Fibroblast of skin of scalp (primary cell): ENCODE data around the gene NAGA. TPM values are rescaled to one million over a fixed set of nuclear protein-coding genes. Genes with fewer than 3 reads are reported as not detected.
"Not testable (repeated sequence)": the region's sequence is repeated elsewhere in the genome, so short reads cannot be mapped to it uniquely, and the experiment has no call there.

Experiments used
- DNase-seq: peaks from one replicate; pipeline ENCODE4 v3.0.0-alpha.2; 2013
- polyA plus RNA-seq, 2 experiments: library from polyadenylated mRNA; unstranded; fragments of 120-200 nt; gene quantifications; one replicate each; pipeline ENCODE4 v1.2.1, GENCODE V29; 2013; ENCODE audit not compliant: insufficient read length in 2 of 2

The NAGA gene
- 25.9 TPM for polyA plus RNA-seq (2013, experiment 1 of 2; ENCODE audit: insufficient read length)
- 26.7 TPM for polyA plus RNA-seq (2013, experiment 2 of 2; ENCODE audit: insufficient read length)

DNA sequence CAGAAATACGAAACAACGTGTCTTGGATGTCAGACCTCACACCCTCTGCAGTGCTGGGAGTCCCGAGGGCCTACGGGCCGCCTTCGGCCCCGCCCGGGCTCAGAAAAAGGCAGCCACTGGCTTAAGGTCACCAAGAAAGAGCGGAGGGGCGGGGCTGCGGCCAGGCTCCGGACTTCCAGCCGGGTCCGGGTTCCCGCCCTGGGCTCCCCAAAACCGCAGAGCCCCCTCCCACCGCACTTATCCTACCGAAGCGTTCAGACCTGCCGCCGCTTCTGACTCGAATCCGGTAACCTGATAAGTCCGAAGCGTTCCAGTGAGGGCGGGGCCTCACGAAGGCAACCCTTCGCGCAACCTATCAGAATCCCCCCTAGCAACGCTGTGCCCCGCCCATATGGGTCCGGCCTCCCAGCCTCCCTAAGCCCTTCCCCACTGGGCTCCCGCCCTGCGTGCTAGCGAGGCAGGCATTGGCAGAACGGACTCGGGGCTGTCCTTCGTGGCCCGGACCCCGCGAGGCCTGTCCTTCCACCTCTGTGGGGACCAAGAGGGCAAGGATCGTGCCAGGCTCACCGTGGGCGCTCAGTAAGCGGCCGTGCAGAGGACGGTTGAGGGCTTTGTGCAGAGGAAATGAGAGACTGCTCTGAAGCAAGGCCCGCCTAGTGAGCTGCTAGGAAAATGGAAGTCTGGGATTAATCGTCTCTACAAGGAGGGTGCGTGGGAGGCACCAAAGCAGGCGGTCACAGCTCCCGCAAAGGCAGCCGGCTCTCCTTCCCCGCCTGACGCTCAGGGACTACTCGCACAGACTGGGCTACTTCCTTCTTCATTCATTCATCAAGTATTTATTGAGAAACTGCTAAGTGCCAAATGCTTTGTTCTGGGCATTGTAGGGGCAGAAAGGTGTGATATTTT is at the start of gene NAGA:
Gene NAGA, minus strand, starts transcription at position 296 of the 906 bp plus-strand sequence. CDS start 515 bp downstream, outside the sequence.
- DNase-seq, result peak; percentile 94

DNA sequence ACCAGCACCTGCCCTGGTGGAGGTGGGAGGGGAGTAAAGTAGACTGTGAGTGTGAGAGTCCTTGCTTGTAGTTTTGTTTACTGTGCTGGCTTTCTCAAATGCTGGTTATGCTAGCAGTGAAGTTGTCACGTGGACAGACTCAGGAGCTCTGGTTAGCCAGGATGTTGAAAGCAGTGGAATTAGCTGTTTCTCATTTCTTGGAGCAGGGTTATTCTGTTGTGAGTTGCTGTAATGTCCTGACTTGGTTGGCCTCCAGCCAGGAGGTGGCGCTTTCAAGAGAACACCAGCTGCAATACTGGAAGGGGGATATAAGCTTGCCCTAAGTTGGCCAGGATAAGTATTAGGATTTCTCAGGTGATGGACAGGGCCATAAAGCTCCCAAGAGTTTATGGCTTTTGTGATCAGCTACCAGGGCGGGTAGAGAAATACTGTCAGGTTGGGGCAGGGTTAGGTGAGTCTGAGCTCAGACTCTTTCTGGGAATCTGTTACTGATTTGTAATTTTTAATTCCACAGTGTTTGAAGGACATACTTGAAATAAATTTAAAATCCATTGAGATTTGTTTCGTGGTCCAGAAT is 46.3 kb upstream of the NAGA start:
- DNase-seq, result no peak

DNA sequence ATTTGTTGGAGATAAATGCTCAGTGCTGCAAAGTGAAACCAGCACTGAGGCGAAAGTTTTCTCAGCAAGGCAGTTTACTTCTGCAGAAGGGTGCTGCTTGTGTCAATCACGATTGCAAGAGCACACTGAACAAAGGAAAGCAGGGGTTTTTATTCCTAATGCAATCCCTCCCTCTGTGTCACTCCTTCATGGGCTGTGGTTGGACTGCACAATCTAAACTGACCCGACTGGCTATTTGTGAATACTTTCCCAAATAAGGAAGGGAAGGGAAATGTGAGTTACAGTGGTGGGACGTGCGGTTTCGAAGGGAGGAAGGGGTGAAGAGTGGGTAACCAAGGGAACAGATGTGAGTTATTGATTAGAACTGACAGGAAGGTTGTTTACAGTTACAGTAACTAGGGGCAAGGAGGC is 44.8 kb upstream of the NAGA start:
- DNase-seq, result not testable (repeated sequence)

DNA sequence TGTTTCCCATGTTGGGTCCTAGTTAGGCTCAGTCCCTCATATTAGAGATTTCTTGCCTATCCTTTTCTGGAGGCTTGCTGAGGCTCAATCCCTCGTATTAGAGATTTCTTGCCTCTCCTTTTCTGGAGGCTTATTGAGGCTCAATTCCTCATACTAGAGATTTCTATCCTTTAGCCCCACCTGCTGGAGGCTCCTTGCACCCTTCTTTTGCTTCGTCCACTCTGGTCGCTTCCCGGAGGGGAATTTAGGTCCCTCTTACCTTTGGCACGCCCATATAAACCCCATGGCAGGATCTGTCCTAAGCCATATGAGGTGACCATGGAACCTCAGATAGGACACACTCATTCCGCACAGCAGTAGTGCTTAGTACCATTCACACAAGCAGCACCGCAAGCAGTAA is 44.1 kb upstream of the NAGA start:
- peak; percentile 7 for DNase-seq

DNA sequence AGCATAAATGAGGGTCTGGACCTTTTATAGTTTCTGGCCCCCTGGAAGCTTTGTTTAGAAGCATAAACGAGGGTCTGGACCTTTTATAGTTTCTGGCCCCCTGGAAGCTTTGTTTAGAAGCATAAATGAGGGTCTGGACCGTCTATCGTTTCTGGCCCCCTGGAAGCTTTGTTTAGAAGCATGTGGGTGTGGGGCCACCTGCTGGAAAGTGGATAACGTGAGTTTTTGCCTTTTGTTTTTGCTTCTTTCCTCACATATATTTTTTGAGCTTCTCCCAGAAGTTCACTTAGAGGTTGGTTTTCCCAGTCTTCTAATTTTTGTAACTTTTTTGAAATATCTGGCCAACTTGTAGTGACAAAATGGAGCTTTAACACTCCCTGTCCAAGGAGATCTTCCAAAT is 42.2 kb upstream of the NAGA start:
- DNase-seq, result not testable (repeated sequence)

DNA sequence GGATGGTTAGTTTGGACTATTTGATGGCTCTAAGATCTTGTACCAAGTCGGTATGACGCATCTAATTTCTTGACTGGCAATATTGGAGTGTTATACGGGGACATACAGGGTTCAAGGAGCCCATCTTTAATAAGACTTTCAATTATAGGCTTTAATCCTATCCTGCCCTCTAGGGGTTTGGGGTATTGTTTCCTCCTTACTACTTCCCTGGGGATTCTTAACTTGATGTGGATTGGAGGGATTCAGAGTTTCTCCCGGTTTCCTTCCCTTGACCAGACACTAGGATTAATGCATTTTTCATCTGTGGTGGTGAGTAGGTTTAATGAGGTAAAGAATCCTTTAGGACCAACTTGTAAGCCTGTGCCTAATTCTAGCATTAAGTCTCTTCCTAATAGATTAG is 41.2 kb upstream of the NAGA start:
- DNase-seq, result no peak

DNA sequence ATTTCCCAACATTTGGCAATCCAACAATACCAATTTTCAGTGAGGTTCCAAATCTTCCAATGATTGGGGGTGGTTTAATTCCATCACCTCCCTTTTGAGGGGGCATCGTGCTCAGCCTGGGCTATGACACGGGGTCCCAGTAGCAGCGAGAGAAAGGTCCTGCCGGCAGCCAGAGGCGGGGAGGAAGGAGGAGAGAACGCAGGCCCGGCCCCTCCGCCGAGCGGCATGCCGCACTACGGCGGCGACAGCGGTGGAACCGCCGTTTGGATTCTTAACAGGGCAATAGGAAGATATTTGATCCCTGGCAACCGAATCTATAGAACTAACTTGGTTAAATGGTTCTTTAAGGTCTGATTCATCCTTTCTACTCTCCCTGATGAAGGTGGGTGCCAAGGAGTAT is 38.2 kb upstream of the NAGA start:
- no peak for DNase-seq

DNA sequence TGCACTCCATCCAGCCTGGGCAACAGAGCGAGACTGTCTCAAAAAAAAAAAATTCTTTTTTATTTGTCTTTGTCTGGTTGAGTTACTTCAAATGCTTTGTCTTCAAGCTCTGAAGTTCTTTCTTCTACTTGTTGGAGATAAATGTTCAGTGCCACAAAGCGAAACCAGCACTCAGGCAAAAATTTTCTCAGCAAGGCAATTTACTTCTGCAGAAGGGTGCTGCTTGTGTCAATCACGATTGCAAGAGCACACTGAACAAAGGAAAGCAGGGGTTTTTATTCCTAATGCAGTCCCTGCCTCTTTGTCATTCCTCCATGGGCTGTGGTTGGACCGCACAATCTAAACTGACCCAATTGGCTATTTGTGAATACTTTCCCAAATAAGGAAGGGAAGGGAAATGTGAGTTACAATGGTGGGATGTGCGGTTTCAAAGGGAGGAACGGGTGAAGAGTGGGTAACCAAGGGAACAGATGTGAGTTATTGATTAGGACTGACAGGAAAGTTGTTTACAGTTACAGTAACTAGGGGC is 33.8 kb upstream of the NAGA start:
- not testable (repeated sequence) for DNase-seq

DNA sequence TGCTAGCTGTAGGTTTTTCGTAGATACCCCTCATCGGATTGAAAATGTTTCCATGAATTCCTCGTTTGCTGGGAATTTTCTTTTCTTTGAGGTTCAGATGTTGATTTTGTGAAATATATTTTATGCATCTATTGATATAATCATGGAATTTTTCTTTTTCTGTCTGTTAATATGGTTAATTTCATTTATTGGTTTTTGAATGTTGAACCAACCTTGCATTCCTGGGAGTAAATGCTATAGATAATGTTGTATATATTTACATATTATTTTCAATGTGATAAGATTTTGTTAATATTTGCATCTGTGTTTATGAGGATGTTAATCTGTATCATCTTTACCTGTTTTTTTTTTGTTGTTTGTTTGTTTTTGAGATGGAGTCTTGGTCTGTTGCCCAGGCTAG is 30.6 kb upstream of the NAGA start:
- DNase-seq, result no peak

DNA sequence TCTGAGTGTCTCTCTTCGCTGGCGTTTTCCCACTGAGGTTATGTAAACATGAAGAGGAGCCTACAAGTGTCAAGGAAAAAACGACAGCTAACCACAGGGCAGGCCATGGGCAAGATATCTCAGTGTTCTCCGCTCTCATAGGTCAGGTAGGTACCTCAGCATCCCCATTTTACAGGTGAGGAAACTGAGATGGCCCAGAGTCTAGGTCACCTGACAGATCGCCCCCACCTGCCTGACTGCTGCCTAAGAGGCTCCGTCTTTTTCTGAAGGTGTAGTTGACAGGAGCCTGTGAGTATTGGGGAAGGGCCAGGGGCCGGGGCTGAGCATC is 20.8 kb upstream of the NAGA start:
- no peak for DNase-seq

DNA sequence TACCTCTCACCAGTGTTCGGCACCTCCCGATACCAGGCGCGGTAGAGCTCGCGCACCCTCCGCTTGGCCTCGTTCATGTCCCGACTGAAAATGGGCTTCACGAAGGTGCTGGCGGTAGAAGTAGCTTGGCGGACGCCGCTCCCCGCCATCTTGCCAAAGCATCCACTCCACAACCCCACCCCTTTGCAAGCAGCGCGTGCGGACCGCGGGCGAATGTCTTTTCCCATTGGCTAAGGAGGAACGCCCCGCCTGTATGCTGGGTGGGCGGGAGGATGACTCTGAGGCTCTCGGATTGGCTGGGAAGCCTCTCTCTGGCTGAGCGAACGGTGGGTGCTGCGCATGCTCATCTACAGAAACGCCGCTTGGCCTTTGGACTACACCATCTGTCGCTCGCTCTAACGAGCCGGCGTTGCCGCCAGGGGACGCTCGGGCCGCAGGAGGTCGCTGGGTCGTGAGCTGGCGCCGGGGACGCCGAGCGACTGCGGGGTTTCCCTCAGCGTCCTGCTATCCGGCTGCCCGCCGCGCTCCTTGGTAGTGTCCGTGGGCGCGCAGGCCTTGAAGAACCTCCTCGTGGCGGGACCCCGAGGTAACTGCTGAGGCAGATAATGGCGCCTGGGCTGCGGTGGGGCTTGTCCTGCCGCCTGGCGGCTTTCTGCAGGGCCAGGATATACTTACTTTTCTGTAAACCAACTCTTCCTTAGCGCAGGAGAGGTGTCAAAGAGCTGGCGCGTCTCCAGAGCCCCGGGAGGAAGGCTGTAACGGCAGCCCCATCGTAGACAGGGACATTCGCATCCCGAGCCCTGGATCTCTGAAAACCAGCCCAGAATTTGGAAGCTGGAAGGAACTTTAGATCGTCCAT is 20.2 kb upstream of the NAGA start, which contains the start of gene NDUFA6:
Gene NDUFA6, minus strand, starts transcription at position 177 of the 859 bp plus-strand sequence. Its CDS starts 28 bp downstream, at position 149.
- peak; percentile 99 for DNase-seq

DNA sequence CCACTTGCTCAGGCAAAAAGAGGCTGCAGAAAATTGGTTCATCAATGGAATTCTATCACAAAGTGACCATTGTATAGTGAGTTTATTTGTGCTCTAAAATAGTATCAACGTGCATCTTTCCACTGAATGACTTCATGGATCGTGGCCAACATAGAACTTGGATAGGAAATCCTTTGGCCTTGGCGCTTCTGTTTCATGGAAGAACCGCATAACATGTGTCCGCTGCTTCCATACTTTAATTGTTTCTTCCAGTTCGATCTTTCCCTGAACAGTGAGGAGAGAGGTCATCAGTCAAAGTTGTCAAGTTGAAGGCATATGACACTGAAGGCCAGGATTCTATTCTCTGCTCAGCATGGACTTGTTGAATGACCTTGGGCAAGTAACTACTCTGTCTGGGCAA is 15.4 kb upstream of the NAGA start:
- no peak for DNase-seq

DNA sequence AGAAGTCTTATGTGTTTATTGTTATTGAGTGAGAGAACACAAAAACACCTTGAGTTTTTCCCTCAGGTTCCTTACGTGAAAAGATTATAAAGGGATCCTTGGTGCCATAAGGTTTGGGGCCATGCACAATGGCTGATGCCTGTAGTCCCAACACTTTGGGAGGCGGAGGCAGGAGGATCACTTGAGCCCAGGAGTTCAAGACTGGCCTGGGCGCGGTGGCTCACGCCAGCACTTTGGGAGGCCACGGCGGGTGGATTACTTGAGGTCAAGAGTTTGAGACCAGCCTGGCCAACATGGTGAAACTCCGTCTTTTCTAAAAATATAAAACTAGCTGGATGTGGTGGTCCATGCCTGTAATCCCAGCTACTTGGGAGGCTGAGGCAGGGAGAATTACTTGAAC is 14.3 kb upstream of the NAGA start:
- DNase-seq, result no peak

DNA sequence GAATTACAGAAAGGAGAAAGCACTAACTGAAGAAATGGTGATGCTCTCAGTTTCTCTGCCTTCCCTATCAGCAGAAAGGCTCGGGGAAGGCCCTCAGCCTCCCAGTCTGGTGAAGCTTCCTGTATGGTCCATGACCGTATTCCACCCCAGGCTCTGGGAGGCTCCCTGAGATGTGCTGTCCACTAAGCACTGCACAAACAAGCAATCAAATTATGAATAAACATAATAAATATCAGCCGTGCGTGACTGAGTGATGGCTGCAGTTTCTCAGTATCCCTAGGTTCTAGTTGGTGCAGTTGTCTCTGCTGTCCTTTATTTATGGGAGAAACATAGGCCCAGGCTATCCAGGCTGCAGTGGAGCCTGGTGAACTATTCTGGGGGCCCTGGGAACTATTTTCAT is 12.5 kb upstream of the NAGA start:
- no peak for DNase-seq

DNA sequence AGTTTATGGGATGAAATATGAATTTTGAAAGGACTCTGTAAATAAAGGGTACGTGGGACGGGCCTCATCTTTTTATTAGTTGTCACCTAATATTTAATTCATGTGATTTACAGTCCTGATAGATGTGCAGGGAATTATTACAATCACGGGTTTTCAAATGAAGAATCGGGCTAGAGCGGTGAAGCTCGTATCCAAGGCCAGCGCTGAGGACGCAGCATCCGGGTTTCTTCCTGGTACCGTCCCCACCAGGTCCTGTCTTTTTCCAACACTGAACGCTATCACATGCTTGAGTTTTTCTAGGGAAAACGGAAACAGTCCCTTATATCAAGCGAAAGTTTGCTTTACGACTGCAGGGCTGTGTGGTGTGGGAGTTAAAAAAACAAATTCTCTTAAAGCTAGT is 9.7 kb upstream of the NAGA start:
- DNase-seq, result peak; percentile 33

DNA sequence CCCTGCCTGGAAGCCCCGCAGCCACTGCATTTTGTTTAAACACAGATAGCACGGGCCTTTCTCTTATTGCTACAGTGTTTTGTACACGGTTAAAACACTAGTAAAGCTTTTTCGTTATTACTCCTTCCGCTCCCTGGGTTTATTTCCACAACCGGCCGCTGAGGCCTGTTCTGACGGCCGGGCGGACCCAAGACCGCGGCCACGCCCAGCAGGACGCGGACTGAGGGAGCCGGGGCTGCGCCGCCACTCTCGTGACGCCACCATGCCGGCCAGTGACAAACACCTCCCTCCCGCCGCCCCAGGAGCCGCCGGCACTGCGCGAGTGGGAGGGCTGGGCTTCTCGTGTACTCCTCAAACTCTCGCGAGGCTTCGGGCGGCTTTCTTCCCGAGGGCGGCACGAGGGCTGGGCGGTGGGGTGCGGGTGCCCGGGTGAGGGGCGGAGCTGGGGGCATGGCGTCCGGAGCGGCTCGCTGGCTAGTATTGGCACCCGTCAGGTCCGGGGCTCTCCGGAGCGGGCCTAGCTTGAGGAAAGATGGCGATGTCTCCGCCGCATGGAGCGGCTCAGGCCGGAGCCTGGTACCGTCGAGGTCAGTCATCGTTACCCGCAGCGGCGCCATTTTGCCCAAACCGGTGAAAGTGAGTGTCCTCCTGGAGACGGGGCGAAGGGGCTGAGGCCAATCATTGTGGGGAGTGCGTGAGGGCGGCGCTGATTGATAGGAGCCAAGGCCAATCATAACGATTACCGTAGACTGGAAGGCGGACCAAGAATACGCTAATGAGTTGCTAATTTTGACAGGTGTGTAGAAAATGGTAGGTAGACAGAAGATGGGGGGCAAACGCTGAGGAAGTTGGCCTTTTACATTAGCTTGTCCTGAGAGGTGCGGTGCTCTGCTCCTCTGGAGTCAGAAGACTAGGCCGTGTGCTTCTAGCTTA is 9.0 kb upstream of the NAGA start, which contains the start of gene SMDT1:
Gene SMDT1, plus strand, starts transcription at position 382 of the 933 bp plus-strand sequence. Its CDS starts 69 bp downstream, at position 451.
- DNase-seq, result peak; percentile 99

DNA sequence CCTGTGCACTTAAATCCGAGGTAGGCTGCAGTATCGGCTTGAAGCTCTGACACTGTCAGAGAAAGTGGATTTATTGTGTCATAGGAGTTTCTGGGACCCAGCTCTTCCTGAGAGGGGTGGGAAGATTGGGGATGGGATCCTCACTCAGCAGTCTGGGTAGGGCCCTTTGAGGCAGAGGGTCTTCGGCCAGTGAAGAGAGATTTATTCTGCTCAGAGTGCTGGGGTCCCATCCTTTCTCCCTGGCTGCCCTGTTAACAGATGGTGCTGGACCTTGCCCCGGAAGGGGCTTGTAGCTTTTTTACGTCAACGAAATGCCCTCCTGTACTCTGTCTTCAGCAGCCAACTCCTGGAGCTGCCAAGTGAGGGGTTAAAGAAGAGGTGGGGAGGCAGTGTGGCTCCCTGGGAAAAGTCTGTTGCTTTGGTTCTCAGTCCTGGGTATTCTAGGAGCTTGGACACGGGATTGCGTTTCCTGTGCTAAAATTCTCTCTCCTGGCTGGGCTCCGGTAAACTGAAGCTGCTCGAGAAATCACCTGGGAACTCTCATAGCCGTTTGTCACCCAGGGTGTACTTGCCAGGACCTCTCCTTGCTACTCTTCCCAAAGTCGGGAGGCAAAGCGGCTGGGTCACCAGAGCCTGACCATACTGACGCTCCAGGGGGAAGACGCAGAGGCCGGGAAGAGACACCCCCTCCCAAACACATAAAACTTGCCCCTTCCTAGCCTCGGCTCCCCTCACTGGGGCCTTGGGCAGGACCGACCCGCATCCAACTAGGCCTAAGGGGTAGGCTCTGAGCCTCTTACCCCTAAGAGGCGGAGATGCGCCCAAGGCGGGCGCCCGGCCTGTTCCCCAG is 8.1 kb upstream of the NAGA start:
- DNase-seq, result no peak

DNA sequence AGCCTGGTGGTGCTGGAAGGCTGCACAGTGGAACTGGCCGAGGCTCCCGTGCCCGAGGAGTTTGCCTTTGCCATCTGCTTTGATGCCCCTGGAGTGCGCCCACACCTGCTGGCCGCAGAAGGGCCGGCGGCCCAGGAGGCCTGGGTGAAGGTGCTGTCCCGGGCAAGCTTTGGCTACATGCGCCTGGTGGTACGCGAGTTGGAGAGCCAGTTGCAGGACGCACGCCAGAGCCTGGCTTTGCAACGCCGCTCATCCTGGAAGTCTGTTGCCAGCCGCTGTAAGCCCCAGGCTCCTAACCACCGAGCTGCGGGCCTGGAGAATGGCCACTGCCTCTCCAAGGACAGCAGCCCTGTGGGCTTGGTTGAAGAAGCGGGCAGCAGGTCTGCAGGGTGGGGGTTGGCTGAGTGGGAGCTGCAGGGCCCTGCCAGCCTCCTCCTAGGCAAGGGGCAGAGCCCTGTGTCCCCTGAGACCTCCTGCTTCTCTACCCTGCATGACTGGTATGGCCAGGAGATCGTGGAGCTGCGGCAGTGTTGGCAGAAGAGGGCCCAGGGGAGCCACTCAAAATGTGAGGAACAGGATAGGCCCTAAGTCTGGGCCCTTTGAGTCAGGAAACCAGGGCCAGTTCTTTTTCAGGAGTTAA is 7.0 kb upstream of the NAGA start:
- DNase-seq, result no peak

DNA sequence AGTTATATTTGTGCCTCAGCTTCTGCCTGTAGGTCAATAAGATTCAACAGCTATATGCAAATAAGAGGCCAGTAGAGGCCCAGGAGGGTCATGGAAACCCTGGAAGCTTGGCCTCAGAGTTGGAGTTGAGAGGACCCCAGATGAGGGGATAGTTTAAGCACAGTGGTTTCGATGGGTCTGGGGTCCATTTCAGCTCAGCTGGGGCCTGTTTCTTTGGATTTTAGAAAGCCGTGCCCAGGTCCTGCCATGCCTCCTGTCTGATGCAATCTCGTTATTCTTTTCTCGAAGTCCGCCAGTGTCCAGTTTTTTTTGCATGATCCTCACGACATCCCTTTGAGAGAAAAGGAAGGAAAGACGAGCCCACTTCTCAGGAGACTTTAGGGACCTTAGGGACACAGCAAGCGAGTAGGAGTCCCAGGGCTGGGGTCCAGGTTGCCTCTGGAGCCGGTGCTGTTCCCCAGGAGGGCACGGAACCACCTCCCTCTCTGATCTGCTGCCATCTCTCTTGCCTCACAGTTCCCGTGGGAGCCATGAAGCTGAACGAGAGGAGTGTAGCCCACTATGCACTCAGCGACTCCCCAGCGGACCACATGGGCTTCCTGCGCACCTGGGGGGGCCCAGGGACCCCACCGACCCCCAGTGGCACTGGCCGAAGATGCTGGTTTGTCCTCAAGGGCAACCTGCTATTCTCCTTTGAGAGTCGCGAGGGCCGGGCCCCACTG is 6.3 kb upstream of the NAGA start:
- DNase-seq, result no peak
